Measurements from ENCODE around the gene NEK3. TPM values are rescaled to one million over a fixed set of nuclear protein-coding genes. Genes with fewer than 3 reads are reported as not detected.
"Not testable (repeated sequence)": the region's sequence is repeated elsewhere in the genome, so short reads cannot be mapped to it uniquely, and the experiment has no call there.

NEK3 gene
- total and polyA plus RNA-seq, 2 donors (not counting 1 experiment from before 2014, with no cell fraction given): 12.7 to 20.8 TPM

DNA sequence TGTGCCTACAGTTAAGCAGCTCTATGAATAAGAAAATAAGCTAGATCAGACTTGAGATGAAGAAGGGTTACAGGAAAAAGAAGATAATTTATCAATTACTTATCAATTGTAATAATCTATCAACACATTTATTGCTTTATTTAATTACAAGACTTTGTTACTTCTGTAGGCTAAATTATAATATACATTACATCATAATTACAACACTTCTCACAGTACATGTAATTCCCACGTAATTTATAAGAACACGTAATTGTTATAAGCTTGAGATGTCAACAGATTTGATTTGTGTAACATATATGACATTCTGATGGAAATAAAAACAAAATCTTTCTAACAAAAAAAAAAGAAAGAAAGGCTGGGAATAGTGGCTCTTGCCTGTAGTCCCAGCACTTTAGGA is 67.3 kb downstream of the NEK3 start:
- no peaks in the 10 kb centered on the region for H3K9me3 ChIP-seq (ENCODE audit: control insufficient read depth, insufficient read depth, low read depth, low read length)
- no peak overlapping the region for H2AFZ ChIP-seq (ENCODE audit: low read length)
- H3K36me3 ChIP-seq (ENCODE audit: control insufficient read depth, insufficient read depth, low read length): no peaks in the 10 kb centered on the region
- H3K27me3 ChIP-seq (ENCODE audit: control insufficient read depth, insufficient read depth, low read length): peaks cover 2% of the 10 kb centered on the region
- H3K27ac ChIP-seq (ENCODE audit: insufficient read depth, low read length): no peak overlapping the region
- H3K4me3 ChIP-seq (replicated peaks in 1 of 4; ENCODE audit: control extremely low read depth in 1 of 4, insufficient read depth in 1 of 4, low read depth in 3 of 4, low read length in 4 of 4): no peak overlapping the region
- TF ChIP-seq, protein P1, sequence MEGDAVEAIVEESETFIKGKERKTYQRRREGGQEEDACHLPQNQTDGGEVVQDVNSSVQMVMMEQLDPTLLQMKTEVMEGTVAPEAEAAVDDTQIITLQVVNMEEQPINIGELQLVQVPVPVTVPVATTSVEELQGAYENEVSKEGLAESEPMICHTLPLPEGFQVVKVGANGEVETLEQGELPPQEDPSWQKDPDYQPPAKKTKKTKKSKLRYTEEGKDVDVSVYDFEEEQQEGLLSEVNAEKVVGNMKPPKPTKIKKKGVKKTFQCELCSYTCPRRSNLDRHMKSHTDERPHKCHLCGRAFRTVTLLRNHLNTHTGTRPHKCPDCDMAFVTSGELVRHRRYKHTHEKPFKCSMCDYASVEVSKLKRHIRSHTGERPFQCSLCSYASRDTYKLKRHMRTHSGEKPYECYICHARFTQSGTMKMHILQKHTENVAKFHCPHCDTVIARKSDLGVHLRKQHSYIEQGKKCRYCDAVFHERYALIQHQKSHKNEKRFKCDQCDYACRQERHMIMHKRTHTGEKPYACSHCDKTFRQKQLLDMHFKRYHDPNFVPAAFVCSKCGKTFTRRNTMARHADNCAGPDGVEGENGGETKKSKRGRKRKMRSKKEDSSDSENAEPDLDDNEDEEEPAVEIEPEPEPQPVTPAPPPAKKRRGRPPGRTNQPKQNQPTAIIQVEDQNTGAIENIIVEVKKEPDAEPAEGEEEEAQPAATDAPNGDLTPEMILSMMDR (conservative IDR thresholded peaks at IDR 0.05 in 1 of 2, IDR thresholded peaks at IDR 0.05 in 1 of 2; ENCODE audit: low read depth in 1 of 2, low read length in 2 of 2): no peak
- TF ChIP-seq EZH2 (IDR thresholded peaks at IDR 0.05; ENCODE audit: low read length, missing control alignments): no peak
- no peaks in the 10 kb centered on the region for H3K4me1 ChIP-seq (ENCODE audit: control insufficient read depth, extremely low read depth, insufficient read depth, low read length)
- no peak overlapping the region for H3K9ac ChIP-seq (ENCODE audit: insufficient read depth, low read length)
- H3K79me2 ChIP-seq (ENCODE audit: control insufficient read depth, insufficient read depth, low read length): no peaks in the 10 kb centered on the region
- H4K20me1 ChIP-seq (ENCODE audit: control insufficient read depth, extremely low read depth, insufficient read depth, low read length): no peaks in the 10 kb centered on the region
- no peak overlapping the region for H3K4me2 ChIP-seq (ENCODE audit: extremely low read depth, insufficient read depth, low read length)
- DNase-seq (ENCODE audit: low read depth in 2 of 2): no peak

DNA sequence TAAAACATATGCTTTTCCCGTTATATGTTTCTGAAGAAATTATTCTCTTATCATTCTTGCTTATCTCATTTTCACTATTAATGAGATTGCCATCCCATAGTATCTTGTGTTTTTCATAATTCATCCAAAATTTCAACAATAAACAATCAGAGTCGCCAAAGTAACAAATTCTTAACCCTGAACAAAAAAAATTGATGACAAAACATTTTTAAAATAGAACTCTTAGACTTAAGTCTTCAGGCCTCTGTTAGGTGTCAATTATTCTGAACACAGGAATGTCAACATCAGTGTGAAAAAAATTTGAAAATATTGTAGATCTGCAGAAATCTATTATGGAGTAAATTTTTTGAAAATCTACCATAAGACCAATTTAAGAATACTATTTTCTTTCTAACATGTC is 67.9 kb downstream of the NEK3 start:
- H3K36me3 ChIP-seq (ENCODE audit: control insufficient read depth, insufficient read depth, low read length): no peaks in the 10 kb centered on the region
- H3K79me2 ChIP-seq (ENCODE audit: control insufficient read depth, insufficient read depth, low read length): no peaks in the 10 kb centered on the region
- H3K27me3 ChIP-seq (ENCODE audit: control insufficient read depth, insufficient read depth, low read length): peaks cover 2% of the 10 kb centered on the region
- no peaks in the 10 kb centered on the region for H3K9me3 ChIP-seq (ENCODE audit: control insufficient read depth, insufficient read depth, low read depth, low read length)
- no peak overlapping the region for H3K9ac ChIP-seq (ENCODE audit: insufficient read depth, low read length)
- no peaks in the 10 kb centered on the region for H4K20me1 ChIP-seq (ENCODE audit: control insufficient read depth, extremely low read depth, insufficient read depth, low read length)
- H3K4me1 ChIP-seq (ENCODE audit: control insufficient read depth, extremely low read depth, insufficient read depth, low read length): no peaks in the 10 kb centered on the region
- no peak for DNase-seq (ENCODE audit: low read depth in 2 of 2)
- no peak overlapping the region for H3K4me3 ChIP-seq (replicated peaks in 1 of 4; ENCODE audit: control extremely low read depth in 1 of 4, insufficient read depth in 1 of 4, low read depth in 3 of 4, low read length in 4 of 4)
- no peak overlapping the region for H3K4me2 ChIP-seq (ENCODE audit: extremely low read depth, insufficient read depth, low read length)
- H2AFZ ChIP-seq (ENCODE audit: low read length): no peak overlapping the region
- H3K27ac ChIP-seq (ENCODE audit: insufficient read depth, low read length): no peak overlapping the region
- no peak for TF ChIP-seq EZH2 (IDR thresholded peaks at IDR 0.05; ENCODE audit: low read length, missing control alignments)
- TF ChIP-seq, protein P1 (conservative IDR thresholded peaks at IDR 0.05 in 1 of 2, IDR thresholded peaks at IDR 0.05 in 1 of 2; ENCODE audit: low read depth in 1 of 2, low read length in 2 of 2): no peak

DNA sequence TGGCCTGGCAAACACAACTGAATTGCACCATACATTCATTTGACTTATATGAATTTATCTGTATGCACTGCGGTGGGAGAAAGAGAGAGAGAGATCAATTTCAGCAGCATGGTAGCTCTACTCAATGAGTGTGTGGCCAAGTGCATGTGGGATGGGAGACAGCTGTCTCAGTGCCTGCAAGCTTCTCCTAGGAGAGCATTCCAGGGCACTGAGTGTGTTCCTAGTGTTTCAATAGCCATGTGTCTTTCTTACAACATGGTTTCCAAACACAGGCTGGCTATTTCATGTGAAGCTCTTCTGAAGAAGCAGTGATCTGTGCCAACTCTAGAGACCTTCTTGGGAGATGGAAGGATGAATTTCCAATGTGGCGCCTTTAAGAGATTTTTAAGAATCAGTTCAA is 74.0 kb downstream of the NEK3 start:
- H3K4me1 ChIP-seq (ENCODE audit: control insufficient read depth, extremely low read depth, insufficient read depth, low read length): no peaks in the 10 kb centered on the region
- H4K20me1 ChIP-seq (ENCODE audit: control insufficient read depth, extremely low read depth, insufficient read depth, low read length): no peaks in the 10 kb centered on the region
- TF ChIP-seq EZH2 (IDR thresholded peaks at IDR 0.05; ENCODE audit: low read length, missing control alignments): no peak
- TF ChIP-seq, protein P1 (conservative IDR thresholded peaks at IDR 0.05 in 1 of 2, IDR thresholded peaks at IDR 0.05 in 1 of 2; ENCODE audit: low read depth in 1 of 2, low read length in 2 of 2): no peak
- peak; percentile 59 to 92 for DNase-seq (ENCODE audit: low read depth in 2 of 2)
- peaks cover 1% of the 10 kb centered on the region for H3K27me3 ChIP-seq (ENCODE audit: control insufficient read depth, insufficient read depth, low read length)
- H3K9ac ChIP-seq (ENCODE audit: insufficient read depth, low read length): no peak overlapping the region
- no peak overlapping the region for H3K27ac ChIP-seq (ENCODE audit: insufficient read depth, low read length)
- no peaks in the 10 kb centered on the region for H3K79me2 ChIP-seq (ENCODE audit: control insufficient read depth, insufficient read depth, low read length)
- H3K4me2 ChIP-seq (ENCODE audit: extremely low read depth, insufficient read depth, low read length): no peak overlapping the region
- H2AFZ ChIP-seq (ENCODE audit: low read length): no peak overlapping the region
- H3K4me3 ChIP-seq (replicated peaks in 1 of 4; ENCODE audit: control extremely low read depth in 1 of 4, insufficient read depth in 1 of 4, low read depth in 3 of 4, low read length in 4 of 4): no peak overlapping the region
- H3K9me3 ChIP-seq (ENCODE audit: control insufficient read depth, insufficient read depth, low read depth, low read length): no peaks in the 10 kb centered on the region
- H3K36me3 ChIP-seq (ENCODE audit: control insufficient read depth, insufficient read depth, low read length): no peaks in the 10 kb centered on the region

DNA sequence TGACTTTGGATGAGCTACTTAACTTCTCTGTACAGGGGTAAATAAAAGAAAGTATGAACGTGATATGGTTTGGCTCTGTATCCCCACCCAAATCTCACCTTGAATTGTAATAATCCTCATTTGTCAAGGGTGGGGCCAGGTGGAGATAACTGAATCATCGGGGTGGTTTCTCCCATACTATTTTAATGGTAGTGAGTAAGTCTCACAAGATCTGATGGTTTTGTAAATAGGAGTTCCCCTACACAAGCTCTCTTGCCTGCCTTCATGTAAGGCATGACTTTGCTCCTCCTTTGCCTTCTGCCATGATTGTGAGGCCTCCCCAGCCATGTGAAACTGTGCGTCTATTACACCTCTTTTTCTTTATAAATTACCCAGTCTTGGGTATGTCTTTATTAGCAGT is 74.4 kb downstream of the NEK3 start:
- not testable (repeated sequence) for H3K9ac ChIP-seq (ENCODE audit: insufficient read depth, low read length); H3K36me3 ChIP-seq (ENCODE audit: control insufficient read depth, insufficient read depth, low read length); H3K79me2 ChIP-seq (ENCODE audit: control insufficient read depth, insufficient read depth, low read length); H2AFZ ChIP-seq (ENCODE audit: low read length); H3K9me3 ChIP-seq (ENCODE audit: control insufficient read depth, insufficient read depth, low read depth, low read length); H3K27ac ChIP-seq (ENCODE audit: insufficient read depth, low read length); H3K4me3 ChIP-seq (replicated peaks in 1 of 4; ENCODE audit: control extremely low read depth in 1 of 4, insufficient read depth in 1 of 4, low read depth in 3 of 4, low read length in 4 of 4); H4K20me1 ChIP-seq (ENCODE audit: control insufficient read depth, extremely low read depth, insufficient read depth, low read length); DNase-seq (ENCODE audit: low read depth in 2 of 2); H3K27me3 ChIP-seq (ENCODE audit: control insufficient read depth, insufficient read depth, low read length); H3K4me2 ChIP-seq (ENCODE audit: extremely low read depth, insufficient read depth, low read length); H3K4me1 ChIP-seq (ENCODE audit: control insufficient read depth, extremely low read depth, insufficient read depth, low read length)

Data from fibroblast of lung (primary cell).